ENCODE data around the gene GNG12. TPM values are rescaled to one million over a fixed set of nuclear protein-coding genes. Genes with fewer than 3 reads are reported as not detected.
A peak's percentile ranks its signal among the peaks of the same experiment; 100 is the strongest.

Gene GNG12
- total and polyA plus RNA-seq, 8 donors = 51.2 to 71.9 (median 57.1) TPM

DNA sequence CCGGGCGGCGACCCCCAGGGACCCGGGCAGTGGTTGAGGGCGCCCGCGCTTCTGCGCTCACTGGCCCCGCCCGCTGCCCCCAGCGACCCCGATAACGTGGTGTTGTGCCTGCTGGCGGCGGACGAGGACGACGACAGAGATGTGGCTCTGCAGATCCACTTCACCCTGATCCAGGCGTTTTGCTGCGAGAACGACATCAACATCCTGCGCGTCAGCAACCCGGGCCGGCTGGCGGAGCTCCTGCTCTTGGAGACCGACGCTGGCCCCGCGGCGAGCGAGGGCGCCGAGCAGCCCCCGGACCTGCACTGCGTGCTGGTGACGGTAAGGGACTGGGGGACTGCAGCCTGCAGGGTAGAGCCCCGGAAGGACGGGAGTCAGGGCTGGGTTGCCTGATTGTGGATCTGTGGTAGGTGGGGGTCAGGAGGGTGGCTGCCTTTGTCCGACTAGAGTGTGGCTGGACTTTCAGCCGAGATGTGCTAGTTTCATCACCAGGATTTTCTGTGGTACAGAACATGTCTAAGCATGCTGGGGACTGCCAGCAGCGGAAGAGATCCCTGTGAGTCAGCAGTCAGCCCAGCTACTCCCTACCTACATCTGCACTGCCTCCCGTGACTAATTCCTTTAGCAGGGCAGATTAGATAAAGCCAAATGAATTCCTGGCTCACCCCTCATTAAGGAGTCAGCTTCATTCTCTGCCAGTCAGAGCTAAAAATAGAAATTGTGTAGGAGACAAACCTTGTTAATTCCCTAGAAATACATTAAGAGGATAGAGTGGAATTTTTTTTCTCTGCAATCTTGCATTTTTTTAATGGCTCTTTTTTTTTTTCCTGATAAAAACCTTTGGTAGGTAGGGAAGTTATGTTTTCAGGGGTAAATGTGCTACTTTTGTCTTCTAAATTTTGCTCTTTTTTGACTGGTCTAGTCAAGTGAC, 146.7 kb downstream of the GNG12 start:
- Histone ChIP-seq H3K4me1 (peaks cover 12 to 56% of the 10 kb centered on the region in 2 donors), H3K27me3 (no peaks in the 10 kb centered on the region), H3K4me3 (peak overlapping the region; percentile 86 to 98), H3K36me3 (peaks cover 0 to 25% of the 10 kb centered on the region in 2 donors), H3K27ac (peak overlapping the region; percentile 94 to 97), H3K9me3 (no peaks in the 10 kb centered on the region)
- peak; percentile 52 for ATAC-seq
- intact Hi-C loops (cut with DNase I) = loop anchor here in 1 of 2 donors (5.0 kb wide), 1 partner anchor 71 kb away; no protein-coding TSS in a partner anchor
- peak; percentile 62 to 91 (median 72) for DNase-seq
- TF ChIP-seq, protein P1, sequence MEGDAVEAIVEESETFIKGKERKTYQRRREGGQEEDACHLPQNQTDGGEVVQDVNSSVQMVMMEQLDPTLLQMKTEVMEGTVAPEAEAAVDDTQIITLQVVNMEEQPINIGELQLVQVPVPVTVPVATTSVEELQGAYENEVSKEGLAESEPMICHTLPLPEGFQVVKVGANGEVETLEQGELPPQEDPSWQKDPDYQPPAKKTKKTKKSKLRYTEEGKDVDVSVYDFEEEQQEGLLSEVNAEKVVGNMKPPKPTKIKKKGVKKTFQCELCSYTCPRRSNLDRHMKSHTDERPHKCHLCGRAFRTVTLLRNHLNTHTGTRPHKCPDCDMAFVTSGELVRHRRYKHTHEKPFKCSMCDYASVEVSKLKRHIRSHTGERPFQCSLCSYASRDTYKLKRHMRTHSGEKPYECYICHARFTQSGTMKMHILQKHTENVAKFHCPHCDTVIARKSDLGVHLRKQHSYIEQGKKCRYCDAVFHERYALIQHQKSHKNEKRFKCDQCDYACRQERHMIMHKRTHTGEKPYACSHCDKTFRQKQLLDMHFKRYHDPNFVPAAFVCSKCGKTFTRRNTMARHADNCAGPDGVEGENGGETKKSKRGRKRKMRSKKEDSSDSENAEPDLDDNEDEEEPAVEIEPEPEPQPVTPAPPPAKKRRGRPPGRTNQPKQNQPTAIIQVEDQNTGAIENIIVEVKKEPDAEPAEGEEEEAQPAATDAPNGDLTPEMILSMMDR (IDR thresholded peaks at IDR 0.05) = no peak

DNA sequence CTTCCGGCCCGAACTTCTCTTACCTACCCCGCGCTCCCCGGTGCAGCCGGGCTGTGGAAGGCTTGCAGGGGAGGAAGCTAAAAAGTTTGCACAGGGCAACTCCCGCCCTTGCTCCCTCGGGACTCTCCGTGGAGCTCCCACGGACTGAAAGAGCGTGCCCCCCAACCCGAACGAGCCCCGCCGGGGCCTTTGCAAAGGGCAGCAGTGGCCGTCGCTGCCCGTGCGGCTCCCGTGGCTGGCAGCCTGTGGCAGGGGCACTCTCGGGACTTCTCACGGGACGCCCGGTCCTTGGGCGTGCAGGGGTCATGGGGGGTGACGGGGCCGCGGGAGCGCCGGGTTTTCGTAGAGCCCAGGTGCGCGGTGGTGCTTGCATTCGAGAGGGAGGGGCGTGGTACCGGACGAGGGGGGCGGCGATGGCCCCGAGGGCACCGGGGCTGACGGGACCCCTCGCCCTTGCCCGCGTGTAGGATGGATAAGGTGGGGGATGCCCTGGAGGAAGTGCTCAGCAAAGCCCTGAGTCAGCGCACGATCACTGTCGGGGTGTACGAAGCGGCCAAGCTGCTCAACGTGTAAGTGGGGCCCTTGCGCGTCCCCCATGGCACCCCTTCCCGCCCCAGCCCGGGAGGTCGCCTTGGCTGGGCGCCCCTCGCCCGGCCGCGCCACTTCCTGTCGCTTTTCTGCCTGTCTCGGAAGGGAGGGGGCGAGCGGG, 147.6 kb downstream of the GNG12 start:
- peak; percentile 41 to 90 (median 55) for DNase-seq
- peak; percentile 27 for ATAC-seq
- Histone ChIP-seq H3K9me3 (no peaks in the 10 kb centered on the region), H3K4me3 (peak overlapping the region; percentile 86 to 98), H3K27ac (peak overlapping the region; percentile 94 to 97), H3K36me3 (peaks cover 0 to 25% of the 10 kb centered on the region in 2 donors), H3K27me3 (no peaks in the 10 kb centered on the region), H3K4me1 (peaks cover 12 to 56% of the 10 kb centered on the region in 2 donors)
- TF ChIP-seq, protein P1 (IDR thresholded peaks at IDR 0.05) = no peak
- intact Hi-C loops (cut with DNase I) = loop anchor here in 1 of 2 donors (5.0 kb wide), 1 partner anchor 72 kb away; no protein-coding TSS in a partner anchor

DNA sequence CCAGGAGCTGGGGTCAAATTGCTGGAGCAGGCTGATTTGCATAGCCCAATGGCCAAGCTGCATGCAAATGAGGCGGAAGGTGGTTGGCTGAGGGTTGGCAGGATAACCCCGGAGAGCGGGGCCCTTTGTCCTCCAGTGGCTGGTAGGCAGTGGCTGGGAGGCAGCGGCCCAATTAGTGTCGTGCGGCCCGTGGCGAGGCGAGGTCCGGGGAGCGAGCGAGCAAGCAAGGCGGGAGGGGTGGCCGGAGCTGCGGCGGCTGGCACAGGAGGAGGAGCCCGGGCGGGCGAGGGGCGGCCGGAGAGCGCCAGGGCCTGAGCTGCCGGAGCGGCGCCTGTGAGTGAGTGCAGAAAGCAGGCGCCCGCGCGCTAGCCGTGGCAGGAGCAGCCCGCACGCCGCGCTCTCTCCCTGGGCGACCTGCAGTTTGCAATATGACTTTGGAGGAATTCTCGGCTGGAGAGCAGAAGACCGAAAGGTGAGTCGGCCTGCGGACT, 148.2 kb downstream of the GNG12 start, which contains the start of gene GADD45A:
TSS of gene GADD45A (plus strand) at position 135 of the 491 bp plus-strand sequence. CDS start at position 429, 294 bp downstream.
- TF ChIP-seq, protein P1 (IDR thresholded peaks at IDR 0.05) = peak in 1 of 2 donors; percentile 20

DNA sequence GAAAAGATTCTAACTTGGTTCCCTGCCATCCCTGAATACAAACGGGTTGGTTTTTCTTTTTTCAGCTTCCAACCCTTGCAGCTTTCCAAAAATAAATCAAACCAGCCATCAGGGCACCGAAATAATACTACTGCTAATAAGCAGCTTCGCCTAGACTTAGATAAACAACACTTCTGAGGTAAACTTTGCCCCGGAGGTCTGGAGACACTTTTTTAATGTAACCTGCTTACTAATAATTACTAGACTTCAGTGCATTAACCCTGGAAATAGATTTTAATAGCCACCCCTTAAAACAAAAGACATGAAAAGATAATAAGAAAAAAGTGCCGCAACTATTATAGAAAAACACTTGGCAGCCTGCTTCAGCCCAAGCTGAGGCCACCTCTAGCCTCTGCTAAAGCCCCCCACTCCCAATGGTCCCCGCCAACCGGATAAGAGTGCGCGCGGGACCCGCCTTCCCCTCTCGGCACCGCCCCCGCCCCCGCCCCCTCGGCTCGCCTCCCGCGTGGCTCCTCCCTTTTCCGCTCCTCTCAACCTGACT, 148.7 kb downstream of the GNG12 start:
- H3K36me3 ChIP-seq = peaks cover 0 to 25% of the 10 kb centered on the region in 2 donors
- peak overlapping the region in 1 of 2 donors; percentile 97 for H3K27ac ChIP-seq
- peak overlapping the region; percentile 22 to 86 for H3K4me3 ChIP-seq
- no peaks in the 10 kb centered on the region for H3K9me3 ChIP-seq
- intact Hi-C loops (cut with DNase I) = loop anchor here in 1 of 2 donors (5.0 kb wide), 1 partner anchor 73 kb away; no protein-coding TSS in a partner anchor
- TF ChIP-seq, protein P1 (IDR thresholded peaks at IDR 0.05) = no peak
- ATAC-seq (no peak), DNase-seq (no peak)
- peaks cover 12 to 56% of the 10 kb centered on the region in 2 donors for H3K4me1 ChIP-seq
- H3K27me3 ChIP-seq = no peaks in the 10 kb centered on the region

More for the DNA sequence above, 148.2 kb downstream of the GNG12 start, which contains the start of gene GADD45A:
- intact Hi-C loops (cut with DNase I) = loop anchor here in 1 of 2 donors (5.0 kb wide), 1 partner anchor 72 kb away; no protein-coding TSS in a partner anchor
- H3K9me3 ChIP-seq = no peaks in the 10 kb centered on the region
- H3K27ac ChIP-seq = peak within 1 kb of the TSS; percentile 94 to 97
- no peaks in the 10 kb centered on the region for H3K27me3 ChIP-seq
- H3K4me1 ChIP-seq = peaks cover 12 to 56% of the 10 kb centered on the region in 2 donors
- ATAC-seq (peak; percentile 91), DNase-seq (peak; percentile 96 to 100 (median 99))
- H3K36me3 ChIP-seq = peaks cover 0 to 25% of the 10 kb centered on the region in 2 donors
- H3K4me3 ChIP-seq = peak within 1 kb of the TSS; percentile 86 to 98

Data from left lung (tissue), 10 donors.